Colonic mucosa (tissue), 4 donors: ENCODE results near the gene INAFM1. TPM values are rescaled to one million over a fixed set of nuclear protein-coding genes. Genes with fewer than 3 reads are reported as not detected.

Experiments
- DNase-seq: peaks from one replicate; pipeline ENCODE4 v3.0.0-alpha.2; 2020
- H3K27ac ChIP-seq: fragments of 200-600 bp; one replicate; pipeline ENCODE4 v1.8.0; 2021
- H3K27me3 ChIP-seq: fragments of 200-600 bp; one replicate; pipeline ENCODE4 v1.8.0; 2021
- H3K36me3 ChIP-seq: fragments of 200-600 bp; one replicate; pipeline ENCODE4 v1.8.0; 2021
- H3K4me1 ChIP-seq: fragments of 200-600 bp; one replicate; pipeline ENCODE4 v1.8.0; 2021; ENCODE audit warnings: mild to moderate bottlenecking
- H3K4me3 ChIP-seq: fragments of 200-600 bp; one replicate; pipeline ENCODE4 v1.8.0; 2021
- H3K9ac ChIP-seq, 2 donors: one replicate each; pipeline ENCODE4 v1.7.0; 2013; ENCODE audit warnings: control low read depth in 2 of 2, low read depth in 2 of 2, low read length in 2 of 2
- H3K9me3 ChIP-seq: fragments of 200-600 bp; one replicate; pipeline ENCODE4 v1.8.0; 2021
- intact Hi-C: fragments of 100-400 bp; cut with DNase I; formaldehyde crosslinking; loops from one replicate; pipeline ENCODE4 v1.14.1; 2022
- total RNA-seq, 2 donors: library from RNA; stranded (reverse); fragmentation: NEBNext Ultra II Directional in 1 of 2; extraction: Animal tissue kit (Norgen Biotek cat#: 25700) in 1 of 2; gene quantifications; one replicate each; pipeline ENCODE4 v1.2.1, GENCODE V29; 2021
- TF ChIP-seq, protein P1 (sequence below): fragments of 200-600 bp; IDR thresholded peaks from one replicate; pipeline ENCODE4 v1.8.0; 2022; ENCODE audit warnings: antibody characterized with exemption, mild to moderate bottlenecking
- donor health status: healthy.
- donor health status: DM: no; HTN: no; CAD: no.
- donor health status: DM: no; HTN: no; CAD: no.

INAFM1 gene
- total RNA-seq, 2 donors from 2014 or later: 12.8 to 19.6 TPM

DNA sequence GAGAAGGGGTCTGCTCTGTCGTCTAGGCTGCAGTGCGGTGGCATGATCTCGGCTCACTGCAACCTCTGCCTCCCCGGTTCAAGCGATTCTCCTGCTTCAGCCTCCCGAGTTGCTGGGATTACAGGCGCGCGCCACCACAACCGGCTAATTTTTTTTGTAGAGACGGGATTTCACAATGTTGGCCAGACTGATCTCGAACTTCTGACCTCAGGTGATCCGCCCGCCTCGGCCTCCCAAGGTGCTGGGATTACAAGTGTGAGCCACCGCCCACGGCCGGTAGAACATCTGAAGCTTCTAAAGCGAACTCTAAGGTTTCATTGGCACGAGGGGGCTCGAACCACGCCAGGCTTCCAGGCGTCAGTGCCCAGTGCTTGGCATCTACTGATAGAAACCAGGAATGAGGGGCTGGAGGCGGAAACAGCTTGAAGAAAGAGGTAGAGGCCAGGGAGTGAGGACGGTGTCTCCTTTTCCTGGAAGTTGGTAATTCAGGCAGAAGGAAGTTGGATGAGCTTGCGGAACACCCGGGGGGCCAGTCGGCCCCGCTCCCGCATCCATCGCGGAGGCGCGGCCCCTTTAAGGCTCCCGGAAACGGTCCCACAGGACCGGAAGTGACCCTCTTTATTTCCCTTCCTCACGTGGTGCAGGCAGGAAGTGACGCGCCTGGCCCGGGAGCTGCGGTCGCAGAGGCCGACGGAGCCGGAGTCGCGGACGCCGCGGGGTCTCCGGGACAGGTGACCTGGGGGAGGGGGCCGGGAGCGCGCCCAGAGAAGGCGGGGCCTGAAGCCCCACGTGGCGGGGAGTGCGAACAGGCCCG lies 18.6 kb upstream of the INAFM1 start, which contains the start of gene CCDC9:
CCDC9 (plus strand) TSS at position 647 of the 814 bp plus-strand sequence. CDS start 1,876 bp downstream, outside the sequence.
- Histone ChIP-seq H3K9me3 (no peaks in the 10 kb centered on the region), H3K36me3 (no peaks in the 10 kb centered on the region), H3K9ac (peak within 1 kb of the TSS; percentile 80 to 86), H3K4me1 (no peaks in the 10 kb centered on the region), H3K27me3 (no peaks in the 10 kb centered on the region), H3K4me3 (peak within 1 kb of the TSS; percentile 44), H3K27ac (peak within 1 kb of the TSS; percentile 90)
- TF ChIP-seq, protein P1, sequence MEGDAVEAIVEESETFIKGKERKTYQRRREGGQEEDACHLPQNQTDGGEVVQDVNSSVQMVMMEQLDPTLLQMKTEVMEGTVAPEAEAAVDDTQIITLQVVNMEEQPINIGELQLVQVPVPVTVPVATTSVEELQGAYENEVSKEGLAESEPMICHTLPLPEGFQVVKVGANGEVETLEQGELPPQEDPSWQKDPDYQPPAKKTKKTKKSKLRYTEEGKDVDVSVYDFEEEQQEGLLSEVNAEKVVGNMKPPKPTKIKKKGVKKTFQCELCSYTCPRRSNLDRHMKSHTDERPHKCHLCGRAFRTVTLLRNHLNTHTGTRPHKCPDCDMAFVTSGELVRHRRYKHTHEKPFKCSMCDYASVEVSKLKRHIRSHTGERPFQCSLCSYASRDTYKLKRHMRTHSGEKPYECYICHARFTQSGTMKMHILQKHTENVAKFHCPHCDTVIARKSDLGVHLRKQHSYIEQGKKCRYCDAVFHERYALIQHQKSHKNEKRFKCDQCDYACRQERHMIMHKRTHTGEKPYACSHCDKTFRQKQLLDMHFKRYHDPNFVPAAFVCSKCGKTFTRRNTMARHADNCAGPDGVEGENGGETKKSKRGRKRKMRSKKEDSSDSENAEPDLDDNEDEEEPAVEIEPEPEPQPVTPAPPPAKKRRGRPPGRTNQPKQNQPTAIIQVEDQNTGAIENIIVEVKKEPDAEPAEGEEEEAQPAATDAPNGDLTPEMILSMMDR: no peak
- DNase-seq: peak; percentile 96
- intact Hi-C loops: no loop called here

DNA sequence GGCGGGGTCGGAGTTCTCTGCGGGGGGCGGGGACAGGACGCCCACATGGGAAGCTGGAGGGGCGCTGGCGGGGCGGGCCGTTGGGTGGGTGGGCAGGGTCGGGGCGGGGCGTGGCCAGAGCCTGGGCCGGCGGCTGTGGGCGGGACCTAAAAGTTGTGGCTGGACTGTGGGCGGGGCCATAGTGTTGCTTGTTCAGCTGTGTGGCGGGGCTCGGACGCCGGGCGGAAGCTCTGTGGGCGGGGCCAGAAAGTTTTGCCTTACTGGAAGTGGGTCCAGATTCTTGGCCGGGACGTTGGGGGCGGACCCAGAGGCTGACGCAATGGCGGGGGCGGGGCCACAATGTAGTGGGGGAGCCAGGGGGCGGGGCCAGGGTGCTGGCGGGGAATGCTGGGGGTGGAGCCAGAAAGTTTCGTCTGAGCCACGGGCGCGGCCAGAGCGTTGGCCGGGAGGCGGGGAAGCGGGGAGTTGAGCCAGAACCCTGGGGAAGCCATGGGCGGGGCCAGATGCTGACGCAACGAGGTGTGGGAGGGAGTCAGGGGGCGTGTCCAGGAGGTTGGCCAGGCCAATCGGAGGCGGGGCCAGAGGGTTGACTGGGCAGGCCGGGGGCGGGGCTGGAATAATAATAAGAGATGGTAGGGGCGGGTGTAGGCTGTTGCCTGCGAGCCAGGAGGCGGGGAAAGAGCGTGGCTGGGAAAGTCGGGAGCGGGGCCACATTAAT lies 17.8 kb upstream of the INAFM1 start:
- Histone ChIP-seq H3K4me1 (no peaks in the 10 kb centered on the region), H3K9ac (peak overlapping the region in 1 of 2 donors; percentile 28), H3K9me3 (no peaks in the 10 kb centered on the region), H3K4me3 (peak overlapping the region; percentile 44), H3K27ac (peak overlapping the region; percentile 90), H3K36me3 (no peaks in the 10 kb centered on the region), H3K27me3 (no peaks in the 10 kb centered on the region)
- DNase-seq: peak; percentile 100
- intact Hi-C loops: no loop called here
- TF ChIP-seq, protein P1: no peak

DNA sequence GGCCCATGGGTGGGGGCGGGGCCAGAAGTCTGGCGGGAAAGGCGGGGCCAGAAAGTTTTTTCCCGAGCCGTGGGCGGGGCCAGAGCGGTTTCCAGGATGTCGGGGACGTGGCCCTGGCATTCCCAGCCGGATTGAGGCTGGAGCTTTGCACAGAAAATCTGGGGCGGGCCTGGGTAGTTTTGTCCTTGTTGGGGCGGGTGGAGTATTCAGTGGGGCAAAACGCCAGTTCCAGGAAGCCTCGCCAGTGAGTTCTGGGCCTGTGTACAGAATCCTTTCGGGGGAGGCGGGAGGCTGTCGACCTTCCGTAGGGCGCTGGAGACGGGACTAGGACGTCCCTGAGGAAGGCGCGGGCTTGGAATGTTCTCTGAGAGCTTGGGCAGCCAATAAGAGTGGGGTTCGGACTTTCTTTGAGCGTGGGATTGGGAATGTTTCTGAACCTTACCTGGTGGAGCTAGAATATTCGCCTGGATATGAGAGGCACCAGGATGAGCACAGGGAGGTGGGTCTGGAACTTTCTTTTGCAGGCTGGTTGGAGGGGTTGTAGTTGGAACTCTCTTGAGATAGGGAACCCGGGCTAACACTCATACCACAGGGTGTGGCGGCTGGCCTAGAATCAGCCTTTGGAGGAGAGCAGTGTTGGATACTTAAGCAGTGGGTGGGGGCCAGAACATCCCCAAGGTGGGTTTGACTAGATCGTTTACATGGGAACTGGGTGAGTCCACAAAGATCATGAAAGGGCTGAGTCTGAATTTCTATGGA lies 17.1 kb upstream of the INAFM1 start:
- no peaks in the 10 kb centered on the region for H3K9me3 ChIP-seq
- H3K4me3 ChIP-seq: peak overlapping the region; percentile 38
- H3K27ac ChIP-seq: peak overlapping the region; percentile 90
- intact Hi-C loops: no loop called here
- TF ChIP-seq, protein P1: no peak
- DNase-seq: no peak
- H3K27me3 ChIP-seq: no peaks in the 10 kb centered on the region
- no peaks in the 10 kb centered on the region for H3K4me1 ChIP-seq
- H3K9ac ChIP-seq: peak overlapping the region; percentile 78 to 80
- no peaks in the 10 kb centered on the region for H3K36me3 ChIP-seq

DNA sequence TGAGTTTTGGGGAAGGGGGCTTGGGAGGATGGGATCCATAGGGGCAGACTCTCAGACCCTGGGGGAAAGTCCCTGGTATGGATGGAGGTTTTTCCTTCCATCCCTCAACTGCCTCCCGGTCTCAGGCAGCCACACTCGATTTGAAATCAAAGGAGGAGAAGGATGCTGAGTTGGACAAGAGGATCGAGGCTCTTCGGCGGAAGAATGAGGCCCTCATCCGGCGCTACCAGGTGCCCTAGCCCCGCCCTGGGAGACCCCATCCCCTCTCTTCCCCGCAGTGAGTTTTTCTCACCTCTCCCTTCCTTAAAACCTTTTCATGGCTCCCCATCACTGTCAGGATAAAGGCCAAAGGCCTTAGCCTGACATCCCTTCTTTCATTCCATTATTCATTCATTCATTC lies 16.3 kb upstream of the INAFM1 start:
- no peak overlapping the region for H3K4me3 ChIP-seq
- H3K27ac ChIP-seq: no peak overlapping the region

More for the DNA sequence above, 16.3 kb upstream of the INAFM1 start:
- Histone ChIP-seq H3K36me3 (no peaks in the 10 kb centered on the region), H3K4me1 (no peaks in the 10 kb centered on the region), H3K9me3 (no peaks in the 10 kb centered on the region), H3K9ac (peak overlapping the region; percentile 78 to 80), H3K27me3 (no peaks in the 10 kb centered on the region)
- intact Hi-C loops: no loop called here
- no peak for DNase-seq
- TF ChIP-seq, protein P1: no peak
